HepG2 (cell line): Measurements from ENCODE around the gene PSMB3. TPM values are rescaled to one million over a fixed set of nuclear protein-coding genes. Genes with fewer than 3 reads are reported as not detected.
A peak's percentile ranks its signal among the peaks of the same experiment; 100 is the strongest.

Experiments
- BRCA1 ChIP-seq: sonication (generic); formaldehyde crosslinking; IDR thresholded peaks from 2 replicates; pipeline ENCODE4 v1.4.0; 2020; ENCODE audit warnings: missing genetic modification reagents
- CAMTA2 ChIP-seq: sonication (generic); formaldehyde crosslinking; IDR thresholded peaks from 2 replicates; pipeline ENCODE4 v1.4.0; 2020; ENCODE audit warnings: mild to moderate bottlenecking, missing genetic modification reagents, borderline replicate concordance
- CREM ChIP-seq, 2 experiments: sonication (generic) in 1 of 2; formaldehyde crosslinking in 1 of 2; IDR thresholded peaks; 2 replicates each; pipeline versions ENCODE4 v1.4.0 to v1.6.1; 2016 to 2020; ENCODE audit warnings: antibody characterized with exemption in 1 of 2, mild to moderate bottlenecking in 1 of 2, missing genetic modification reagents in 1 of 2
- IKZF5 ChIP-seq: IDR thresholded peaks from 2 replicates; pipeline ENCODE4 v1.6.1; 2018; ENCODE audit warnings: missing genetic modification reagents, mild to moderate bottlenecking, missing compliant biosample characterization
- KDM1A ChIP-seq: IDR thresholded peaks from 2 replicates; pipeline ENCODE4 v1.6.1; 2016; ENCODE audit warnings: missing compliant biosample characterization
- PCBP2 ChIP-seq: fragments of 200-400 bp; formaldehyde crosslinking; optimal IDR thresholded peaks from 2 replicates; pipeline ENCODE3; 2018; ENCODE audit warnings: low read length, low read depth; ENCODE audit not compliant: poor library complexity, severe bottlenecking
- REL ChIP-seq: sonication (generic); formaldehyde crosslinking; conservative IDR thresholded peaks from 2 replicates; pipeline ENCODE4 v1.8.0; 2022; ENCODE audit warnings: mild to moderate bottlenecking, missing genetic modification reagents, moderate library complexity
- SIN3B ChIP-seq: fragments of 150-350 bp; IDR thresholded peaks from 2 replicates; pipeline ENCODE4 v1.6.1; 2014; ENCODE audit warnings: low read length
- ZFP37 ChIP-seq: sonication (generic); formaldehyde crosslinking; IDR thresholded peaks from 2 replicates; pipeline ENCODE4 v1.4.0; 2020; ENCODE audit warnings: missing genetic modification reagents, borderline replicate concordance
- ZMYM2 ChIP-seq: sonication (generic); formaldehyde crosslinking; IDR thresholded peaks from 2 replicates; pipeline ENCODE4 v1.8.0; 2022; ENCODE audit warnings: mild to moderate bottlenecking, missing genetic modification reagents
- ZNF230 ChIP-seq: sonication (generic); formaldehyde crosslinking; IDR thresholded peaks from 2 replicates; pipeline ENCODE4 v1.4.0; 2020; ENCODE audit warnings: mild to moderate bottlenecking, missing genetic modification reagents
- ZNF788 ChIP-seq: sonication (generic); formaldehyde crosslinking; IDR thresholded peaks from 2 replicates; pipeline ENCODE4 v1.5.0; 2020; ENCODE audit warnings: mild to moderate bottlenecking, missing genetic modification reagents, borderline replicate concordance
- polyA plus RNA-seq, 8 experiments: library from polyadenylated mRNA; depleted of rRNA in 3 of 8; stranded (reverse) in 7 of 8; unstranded in 1 of 8; fragments of >200 nt; fragmentation: Illumina TruSeq in 4 of 8; extraction: Trizol in 4 of 8; gene quantifications; 2 replicates each; pipeline versions ENCODE4 v1.2.1 to v1.2.3, GENCODE V29; 2011 to 2016; ENCODE audit warnings: low read depth in 4 of 8, missing spikeins in 1 of 8, mixed read lengths in 1 of 8; ENCODE audit not compliant: insufficient read depth in 1 of 8
- total RNA-seq, 5 experiments: library from RNA; depleted of rRNA; stranded (reverse); fragments of >200 nt; fragmentation: Illumina TruSeq; extraction: Trizol; gene quantifications; 2 replicates each; pipeline ENCODE4 v1.2.3, GENCODE V29; 2016; ENCODE audit warnings: low read depth in 1 of 5
- TF ChIP-seq, protein P1 (sequence below): sonication (generic); formaldehyde crosslinking; conservative IDR thresholded peaks from 2 replicates; pipeline ENCODE4 v1.5.0; 2020; ENCODE audit warnings: missing genetic modification reagents
- TF ChIP-seq, protein P2 (sequence below): sonication (generic); formaldehyde crosslinking; IDR thresholded peaks from 2 replicates; pipeline ENCODE4 v1.8.0; 2022; ENCODE audit warnings: missing genetic modification reagents, mild to moderate bottlenecking, moderate library complexity, borderline replicate concordance
- TF ChIP-seq, protein P3 (sequence below): sonication (generic); formaldehyde crosslinking; conservative IDR thresholded peaks from 2 replicates; pipeline ENCODE4 v1.4.0; 2020; ENCODE audit warnings: mild to moderate bottlenecking, missing genetic modification reagents, moderate library complexity
- TF ChIP-seq, protein P4 (sequence below): sonication (generic); formaldehyde crosslinking; IDR thresholded peaks from 2 replicates; pipeline ENCODE4 v1.8.1; 2023; ENCODE audit warnings: mild to moderate bottlenecking, inconsistent platforms, moderate library complexity, missing genetic modification reagents, borderline replicate concordance

The PSMB3 gene
- total and polyA plus RNA-seq, 2 of the 13 experiments (the other 11 are each of a cell fraction or from before 2014, with no cell fraction given), result 366 to 517 TPM

- TF ChIP-seq PCBP2 (no peak), BRCA1 (CRISPR knock-in tag) (no peak; the same call in 1 of the 2 replicates), ZFP37 (CRISPR knock-in tag) (peak; percentile 79; the same call in 1 of the 2 replicates), SIN3B (no peak), KDM1A (CRISPR knock-in tag) (peak; percentile 26; the same call in 1 of the 2 replicates), CAMTA2 (CRISPR knock-in tag) (no peak), ZNF788 (CRISPR knock-in tag) (peak; percentile 91), CREM (IDR thresholded peaks at IDR 0.05) (0 out of 2 replicates have a peak, but pooled peaks have one; percentile 21), CREM (CRISPR knock-in tag; IDR thresholded peaks at IDR 0.05) (no peak), REL (CRISPR knock-in tag) (peak; percentile 88), ZNF230 (CRISPR knock-in tag) (0 out of 2 replicates have a peak, but pooled peaks have one; percentile 6), IKZF5 (peak; percentile 93), ZMYM2 (CRISPR knock-in tag) (no peak)
- TF ChIP-seq, protein P1, sequence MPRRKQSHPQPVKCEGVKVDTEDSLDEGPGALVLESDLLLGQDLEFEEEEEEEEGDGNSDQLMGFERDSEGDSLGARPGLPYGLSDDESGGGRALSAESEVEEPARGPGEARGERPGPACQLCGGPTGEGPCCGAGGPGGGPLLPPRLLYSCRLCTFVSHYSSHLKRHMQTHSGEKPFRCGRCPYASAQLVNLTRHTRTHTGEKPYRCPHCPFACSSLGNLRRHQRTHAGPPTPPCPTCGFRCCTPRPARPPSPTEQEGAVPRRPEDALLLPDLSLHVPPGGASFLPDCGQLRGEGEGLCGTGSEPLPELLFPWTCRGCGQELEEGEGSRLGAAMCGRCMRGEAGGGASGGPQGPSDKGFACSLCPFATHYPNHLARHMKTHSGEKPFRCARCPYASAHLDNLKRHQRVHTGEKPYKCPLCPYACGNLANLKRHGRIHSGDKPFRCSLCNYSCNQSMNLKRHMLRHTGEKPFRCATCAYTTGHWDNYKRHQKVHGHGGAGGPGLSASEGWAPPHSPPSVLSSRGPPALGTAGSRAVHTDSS (CRISPR knock-in tag), result peak; percentile 91
- TF ChIP-seq, protein P2, sequence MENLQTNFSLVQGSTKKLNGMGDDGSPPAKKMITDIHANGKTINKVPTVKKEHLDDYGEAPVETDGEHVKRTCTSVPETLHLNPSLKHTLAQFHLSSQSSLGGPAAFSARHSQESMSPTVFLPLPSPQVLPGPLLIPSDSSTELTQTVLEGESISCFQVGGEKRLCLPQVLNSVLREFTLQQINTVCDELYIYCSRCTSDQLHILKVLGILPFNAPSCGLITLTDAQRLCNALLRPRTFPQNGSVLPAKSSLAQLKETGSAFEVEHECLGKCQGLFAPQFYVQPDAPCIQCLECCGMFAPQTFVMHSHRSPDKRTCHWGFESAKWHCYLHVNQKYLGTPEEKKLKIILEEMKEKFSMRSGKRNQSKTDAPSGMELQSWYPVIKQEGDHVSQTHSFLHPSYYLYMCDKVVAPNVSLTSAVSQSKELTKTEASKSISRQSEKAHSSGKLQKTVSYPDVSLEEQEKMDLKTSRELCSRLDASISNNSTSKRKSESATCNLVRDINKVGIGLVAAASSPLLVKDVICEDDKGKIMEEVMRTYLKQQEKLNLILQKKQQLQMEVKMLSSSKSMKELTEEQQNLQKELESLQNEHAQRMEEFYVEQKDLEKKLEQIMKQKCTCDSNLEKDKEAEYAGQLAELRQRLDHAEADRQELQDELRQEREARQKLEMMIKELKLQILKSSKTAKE, result peak; percentile 88
- TF ChIP-seq, protein P3, sequence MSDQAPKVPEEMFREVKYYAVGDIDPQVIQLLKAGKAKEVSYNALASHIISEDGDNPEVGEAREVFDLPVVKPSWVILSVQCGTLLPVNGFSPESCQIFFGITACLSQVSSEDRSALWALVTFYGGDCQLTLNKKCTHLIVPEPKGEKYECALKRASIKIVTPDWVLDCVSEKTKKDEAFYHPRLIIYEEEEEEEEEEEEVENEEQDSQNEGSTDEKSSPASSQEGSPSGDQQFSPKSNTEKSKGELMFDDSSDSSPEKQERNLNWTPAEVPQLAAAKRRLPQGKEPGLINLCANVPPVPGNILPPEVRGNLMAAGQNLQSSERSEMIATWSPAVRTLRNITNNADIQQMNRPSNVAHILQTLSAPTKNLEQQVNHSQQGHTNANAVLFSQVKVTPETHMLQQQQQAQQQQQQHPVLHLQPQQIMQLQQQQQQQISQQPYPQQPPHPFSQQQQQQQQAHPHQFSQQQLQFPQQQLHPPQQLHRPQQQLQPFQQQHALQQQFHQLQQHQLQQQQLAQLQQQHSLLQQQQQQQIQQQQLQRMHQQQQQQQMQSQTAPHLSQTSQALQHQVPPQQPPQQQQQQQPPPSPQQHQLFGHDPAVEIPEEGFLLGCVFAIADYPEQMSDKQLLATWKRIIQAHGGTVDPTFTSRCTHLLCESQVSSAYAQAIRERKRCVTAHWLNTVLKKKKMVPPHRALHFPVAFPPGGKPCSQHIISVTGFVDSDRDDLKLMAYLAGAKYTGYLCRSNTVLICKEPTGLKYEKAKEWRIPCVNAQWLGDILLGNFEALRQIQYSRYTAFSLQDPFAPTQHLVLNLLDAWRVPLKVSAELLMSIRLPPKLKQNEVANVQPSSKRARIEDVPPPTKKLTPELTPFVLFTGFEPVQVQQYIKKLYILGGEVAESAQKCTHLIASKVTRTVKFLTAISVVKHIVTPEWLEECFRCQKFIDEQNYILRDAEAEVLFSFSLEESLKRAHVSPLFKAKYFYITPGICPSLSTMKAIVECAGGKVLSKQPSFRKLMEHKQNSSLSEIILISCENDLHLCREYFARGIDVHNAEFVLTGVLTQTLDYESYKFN (CRISPR knock-in tag), result peak; percentile 67
- TF ChIP-seq, protein P4, sequence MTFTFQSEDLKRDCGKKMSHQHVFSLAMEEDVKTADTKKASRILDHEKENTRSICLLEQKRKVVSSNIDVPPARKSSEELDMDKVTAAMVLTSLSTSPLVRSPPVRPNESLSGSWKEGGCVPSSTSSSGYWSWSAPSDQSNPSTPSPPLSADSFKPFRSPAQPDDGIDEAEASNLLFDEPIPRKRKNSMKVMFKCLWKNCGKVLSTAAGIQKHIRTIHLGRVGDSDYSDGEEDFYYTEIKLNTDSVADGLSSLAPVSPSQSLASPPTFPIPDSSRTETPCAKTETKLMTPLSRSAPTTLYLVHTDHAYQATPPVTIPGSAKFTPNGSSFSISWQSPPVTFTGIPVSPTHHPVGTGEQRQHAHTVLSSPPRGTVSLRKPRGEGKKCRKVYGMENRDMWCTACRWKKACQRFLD (CRISPR knock-in tag), result no peak
Measured at GRCh38 chr17:38749223-38750043, 3.1 kb upstream of the PSMB3 start (continued).
